ENCODE results near the gene RIOX2. TPM values are rescaled to one million over a fixed set of nuclear protein-coding genes. Genes with fewer than 3 reads are reported as not detected.

Gene RIOX2
- polyA plus RNA-seq, 4 donors = 35.6 to 41.4 (median 38.2) TPM

- no peak for DNase-seq (ENCODE audit: low read depth in 4 of 4, low spot score in 2 of 4)
These were observed 19.1 kb upstream of the RIOX2 start for GRCh38 chr3:97991293-97991682.

GRCh38 chr3:97990624-97991292 lies 18.5 kb upstream of the RIOX2 start:
- no peak for DNase-seq (ENCODE audit: low read depth in 4 of 4, low spot score in 2 of 4)

GRCh38 chr3:97988784-97989568 lies 16.7 kb upstream of the RIOX2 start:
- DNase-seq (ENCODE audit: low read depth in 4 of 4, low spot score in 2 of 4) = no peak

GRCh38 chr3:97987306-97987705 lies 15.1 kb upstream of the RIOX2 start:
- no peak for DNase-seq (ENCODE audit: low read depth in 4 of 4, low spot score in 2 of 4)

GRCh38 chr3:97983933-97984491 lies 11.8 kb upstream of the RIOX2 start:
- no peak for DNase-seq (ENCODE audit: low read depth in 4 of 4, low spot score in 2 of 4)

GRCh38 chr3:97981886-97982285 lies 9.7 kb upstream of the RIOX2 start:
- DNase-seq (ENCODE audit: low read depth in 4 of 4, low spot score in 2 of 4) = no peak

GRCh38 chr3:97979610-97980009 lies 7.4 kb upstream of the RIOX2 start:
- DNase-seq (ENCODE audit: low read depth in 4 of 4, low spot score in 2 of 4) = no peak

GRCh38 chr3:97975466-97975865 lies 3.2 kb upstream of the RIOX2 start:
- DNase-seq (ENCODE audit: low read depth in 4 of 4, low spot score in 2 of 4) = no peak

- no peak for DNase-seq (ENCODE audit: low read depth in 4 of 4, low spot score in 2 of 4)
These were observed 2.8 kb upstream of the RIOX2 start for GRCh38 chr3:97974996-97975395.

- DNase-seq (ENCODE audit: low read depth in 4 of 4, low spot score in 2 of 4) = no peak
These were observed 745 bp upstream of the RIOX2 start for GRCh38 chr3:97972976-97973375.

- DNase-seq (ENCODE audit: low read depth in 4 of 4, low spot score in 2 of 4) = no peak
These were observed 1.1 kb downstream of the RIOX2 start for GRCh38 chr3:97970956-97971620.

- DNase-seq (ENCODE audit: low read depth in 4 of 4, low spot score in 2 of 4) = no peak
These were observed 2.1 kb downstream of the RIOX2 start for GRCh38 chr3:97970156-97970555.

GRCh38 chr3:97969541-97969940 lies 2.7 kb downstream of the RIOX2 start:
- DNase-seq (ENCODE audit: low read depth in 4 of 4, low spot score in 2 of 4) = no peak

- DNase-seq (ENCODE audit: low read depth in 4 of 4, low spot score in 2 of 4) = no peak
These were observed 3.9 kb downstream of the RIOX2 start for GRCh38 chr3:97968376-97968775.

GRCh38 chr3:97967966-97968365 lies 4.3 kb downstream of the RIOX2 start:
- DNase-seq (ENCODE audit: low read depth in 4 of 4, low spot score in 2 of 4) = no peak

GRCh38 chr3:97960993-97961766 lies 11.1 kb downstream of the RIOX2 start:
- no peak for DNase-seq (ENCODE audit: low read depth in 4 of 4, low spot score in 2 of 4)

GRCh38 chr3:97960551-97960950 lies 11.7 kb downstream of the RIOX2 start:
- DNase-seq (ENCODE audit: low read depth in 4 of 4, low spot score in 2 of 4) = no peak

- no peak for DNase-seq (ENCODE audit: low read depth in 4 of 4, low spot score in 2 of 4)
These were observed 12.4 kb downstream of the RIOX2 start for GRCh38 chr3:97959872-97960271.

GRCh38 chr3:97958796-97959195 lies 13.4 kb downstream of the RIOX2 start:
- no peak for DNase-seq (ENCODE audit: low read depth in 4 of 4, low spot score in 2 of 4)

- DNase-seq (ENCODE audit: low read depth in 4 of 4, low spot score in 2 of 4) = no peak
These were observed 13.8 kb downstream of the RIOX2 start for GRCh38 chr3:97958396-97958795.
